Stimulated activated CD4-positive, alpha-beta T cell treated with anti-CD3 and anti-CD28 coated beads, Interleukin-2, amount 100 ng/mL, for 4 hours (primary cell): Measurements from ENCODE around the gene FBXL12.
"Not testable (repeated sequence)": the region's sequence is repeated elsewhere in the genome, so short reads cannot be mapped to it uniquely, and the experiment has no call there.

Source experiments
- DNase-seq: peaks from one replicate; pipeline ENCODE4 v3.0.0-alpha.2; 2020; ENCODE audit warnings: low read depth

Gene FBXL12

GRCh38 chr19:9838324-9838723, 19.4 kb upstream of the FBXL12 start:
- no peak for DNase-seq

GRCh38 chr19:9836021-9836420, 17.1 kb upstream of the FBXL12 start:
- DNase-seq, result no peak

GRCh38 chr19:9835507-9835949, 16.6 kb upstream of the FBXL12 start:
- no peak for DNase-seq

GRCh38 chr19:9834726-9835506, 16.0 kb upstream of the FBXL12 start, which contains the start of gene PIN1:
PIN1 (plus strand) TSS chr19:9835318; CDS start chr19:9835345, 27 bp downstream.
- peak; percentile 99 for DNase-seq

- no peak for DNase-seq
Observed at GRCh38 chr19:9834307-9834725, 15.4 kb upstream of the FBXL12 start.

GRCh38 chr19:9828551-9829063, 9.7 kb upstream of the FBXL12 start:
- DNase-seq, result no peak

- peak; percentile 85 for DNase-seq
Observed at GRCh38 chr19:9827289-9828238, 8.7 kb upstream of the FBXL12 start, which contains the start of gene UBL5. UBL5 (plus strand) TSS chr19:9827918; CDS start chr19:9828338, 420 bp downstream.

- DNase-seq, result no peak
Observed at GRCh38 chr19:9823816-9824215, 4.9 kb upstream of the FBXL12 start.

- not testable (repeated sequence) for DNase-seq
Observed at GRCh38 chr19:9820034-9820433, 1.2 kb upstream of the FBXL12 start.

GRCh38 chr19:9819596-9819909, 674 bp upstream of the FBXL12 start:
- no peak for DNase-seq

GRCh38 chr19:9818175-9818733, 625 bp downstream of the FBXL12 start:
- no peak for DNase-seq

- no peak for DNase-seq
Observed at GRCh38 chr19:9811139-9811538, 7.7 kb downstream of the FBXL12 start.

GRCh38 chr19:9808855-9809824, 9.7 kb downstream of the FBXL12 start:
- DNase-seq, result no peak

- no peak for DNase-seq
Observed at GRCh38 chr19:9806803-9807202, 12.1 kb downstream of the FBXL12 start.

- no peak for DNase-seq
Observed at GRCh38 chr19:9801976-9802375, 16.9 kb downstream of the FBXL12 start.

- DNase-seq, result no peak
Observed at GRCh38 chr19:9799162-9799561, 19.7 kb downstream of the FBXL12 start.

- DNase-seq, result no peak
Observed at GRCh38 chr19:9797871-9798270, 21.0 kb downstream of the FBXL12 start.

- peak; percentile 78 for DNase-seq
Observed at GRCh38 chr19:9796113-9796773, 22.6 kb downstream of the FBXL12 start.

GRCh38 chr19:9793071-9793591, 25.7 kb downstream of the FBXL12 start:
- DNase-seq, result peak; percentile 63
